HepG2 (cell line): ENCODE data around the gene IGF2BP1. TPM values are rescaled to one million over a fixed set of nuclear protein-coding genes. Genes with fewer than 3 reads are reported as not detected.

Source experiments
- CCAR2 ChIP-seq: fragments of 200-400 bp; formaldehyde crosslinking; optimal IDR thresholded peaks from 2 replicates; pipeline ENCODE3; 2018; ENCODE audit warnings: low read depth, mild to moderate bottlenecking, low read length, moderate library complexity
- CERS6 ChIP-seq: sonication (generic); formaldehyde crosslinking; IDR thresholded peaks from 2 replicates; pipeline ENCODE4 v1.5.0; 2020; ENCODE audit warnings: missing genetic modification reagents
- HMGA1 ChIP-seq: sonication (generic); formaldehyde crosslinking; conservative IDR thresholded peaks from 2 replicates; pipeline ENCODE4 v1.4.0; 2020; ENCODE audit warnings: missing genetic modification reagents
- MLX ChIP-seq: IDR thresholded peaks from 2 replicates; pipeline ENCODE4 v1.6.1; 2016
- PCBP2 ChIP-seq: fragments of 200-400 bp; formaldehyde crosslinking; optimal IDR thresholded peaks from 2 replicates; pipeline ENCODE3; 2018; ENCODE audit warnings: low read length, low read depth; ENCODE audit not compliant: poor library complexity, severe bottlenecking
- RBM22 ChIP-seq: fragments of 200-400 bp; formaldehyde crosslinking; optimal IDR thresholded peaks from 2 replicates; pipeline ENCODE3; 2017; ENCODE audit warnings: mild to moderate bottlenecking, low read length, moderate library complexity
- RORA ChIP-seq: sonication (generic); formaldehyde crosslinking; IDR thresholded peaks from 2 replicates; pipeline ENCODE4 v1.5.0; 2020; ENCODE audit warnings: mild to moderate bottlenecking, missing genetic modification reagents, moderate library complexity
- TAF15 ChIP-seq: fragments of 200-400 bp; formaldehyde crosslinking; IDR thresholded peaks from one replicate; pipeline ENCODE4 v1.6.1; 2018; ENCODE audit warnings: mild to moderate bottlenecking, low read depth, low read length; ENCODE audit not compliant: poor library complexity, severe bottlenecking
- TARDBP ChIP-seq: sonication (generic); formaldehyde crosslinking; IDR thresholded peaks from 2 replicates; pipeline ENCODE4 v1.8.0; 2022; ENCODE audit warnings: mild to moderate bottlenecking, missing genetic modification reagents
- U2AF1 ChIP-seq: fragments of 200-400 bp; formaldehyde crosslinking; optimal IDR thresholded peaks from 2 replicates; pipeline ENCODE3; 2017; ENCODE audit warnings: mild to moderate bottlenecking, low read depth, low read length
- YEATS4 ChIP-seq: sonication (generic); formaldehyde crosslinking; IDR thresholded peaks from 2 replicates; pipeline ENCODE4 v1.4.0; 2020; ENCODE audit warnings: missing genetic modification reagents, borderline replicate concordance
- ZBTB21 ChIP-seq: sonication (generic); formaldehyde crosslinking; IDR thresholded peaks from 2 replicates; pipeline ENCODE4 v1.4.0; 2020; ENCODE audit warnings: missing genetic modification reagents
- ZBTB3 ChIP-seq: sonication (generic); formaldehyde crosslinking; IDR thresholded peaks from 2 replicates; pipeline ENCODE4 v1.4.0; 2020; ENCODE audit warnings: low read depth, mild to moderate bottlenecking, moderate library complexity, missing genetic modification reagents, borderline replicate concordance
- ZFP36L1 ChIP-seq: sonication (generic); formaldehyde crosslinking; IDR thresholded peaks from 2 replicates; pipeline ENCODE4 v1.8.0; 2022; ENCODE audit warnings: mild to moderate bottlenecking, missing genetic modification reagents, moderate library complexity
- ZNF468 ChIP-seq: sonication (generic); formaldehyde crosslinking; IDR thresholded peaks from 2 replicates; pipeline ENCODE4 v1.8.0; 2022; ENCODE audit warnings: mild to moderate bottlenecking, moderate library complexity, missing genetic modification reagents
- ZNF569 ChIP-seq: sonication (generic); formaldehyde crosslinking; IDR thresholded peaks from 2 replicates; pipeline ENCODE4 v1.5.0; 2020; ENCODE audit warnings: mild to moderate bottlenecking, missing genetic modification reagents, moderate library complexity, borderline replicate concordance
- ZNF619 ChIP-seq: sonication (generic); formaldehyde crosslinking; IDR thresholded peaks from 2 replicates; pipeline ENCODE4 v1.4.0; 2020; ENCODE audit warnings: mild to moderate bottlenecking, missing genetic modification reagents
- ZNF710 ChIP-seq: sonication (generic); formaldehyde crosslinking; IDR thresholded peaks from 2 replicates; pipeline ENCODE4 v1.5.0; 2020; ENCODE audit warnings: mild to moderate bottlenecking, missing genetic modification reagents, borderline replicate concordance
- polyA plus RNA-seq, 8 experiments: library from polyadenylated mRNA; depleted of rRNA in 3 of 8; stranded (reverse) in 7 of 8; unstranded in 1 of 8; fragments of >200 nt; fragmentation: Illumina TruSeq in 4 of 8; extraction: Trizol in 4 of 8; gene quantifications; 2 replicates each; pipeline versions ENCODE4 v1.2.1 to v1.2.3, GENCODE V29; 2011 to 2016; ENCODE audit warnings: low read depth in 4 of 8, missing spikeins in 1 of 8, mixed read lengths in 1 of 8; ENCODE audit not compliant: insufficient read depth in 1 of 8
- total RNA-seq, 5 experiments: library from RNA; depleted of rRNA; stranded (reverse); fragments of >200 nt; fragmentation: Illumina TruSeq; extraction: Trizol; gene quantifications; 2 replicates each; pipeline ENCODE4 v1.2.3, GENCODE V29; 2016; ENCODE audit warnings: low read depth in 1 of 5
- TF ChIP-seq, protein P1 (sequence below): sonication (generic); formaldehyde crosslinking; IDR thresholded peaks from 2 replicates; pipeline ENCODE4 v1.5.0; 2020; ENCODE audit warnings: missing genetic modification reagents
- TF ChIP-seq, protein P2 (sequence below): sonication (generic); formaldehyde crosslinking; IDR thresholded peaks from 2 replicates; pipeline ENCODE4 v1.4.0; 2020; ENCODE audit warnings: missing genetic modification reagents
- TF ChIP-seq, protein P3 (sequence below): sonication (generic); formaldehyde crosslinking; IDR thresholded peaks from 2 replicates; pipeline ENCODE4 v1.5.0; 2020; ENCODE audit warnings: mild to moderate bottlenecking, low read depth, missing genetic modification reagents, borderline replicate concordance

Gene IGF2BP1
- total and polyA plus RNA-seq, 2 of the 13 experiments (the other 11 are each of a cell fraction or from before 2014, with no cell fraction given) = 29.7 to 75.1 TPM

- TF ChIP-seq ZNF619 (CRISPR knock-in tag) (0 out of 2 replicates have a peak, but pooled peaks have one; percentile 43), CERS6 (CRISPR knock-in tag) (0 out of 2 replicates have a peak, but pooled peaks have one; percentile 41), TAF15 (peak; percentile 93), ZBTB3 (CRISPR knock-in tag) (no peak), CCAR2 (no peak), ZNF569 (CRISPR knock-in tag) (no peak), MLX (no peak), ZBTB21 (CRISPR knock-in tag) (no peak), PCBP2 (no peak), U2AF1 (no peak), HMGA1 (no peak), RBM22 (peak; percentile 76), TARDBP (no peak; the same call in 1 of the 2 replicates), YEATS4 (CRISPR knock-in tag) (peak; percentile 66), ZNF710 (CRISPR knock-in tag) (no peak; the same call in 1 of the 2 replicates), ZFP36L1 (CRISPR knock-in tag) (peak; percentile 71; the same call in 1 of the 2 replicates), ZNF468 (CRISPR knock-in tag) (peak; percentile 93; the same call in 1 of the 2 replicates), RORA (CRISPR knock-in tag) (no peak)
- TF ChIP-seq, protein P1, sequence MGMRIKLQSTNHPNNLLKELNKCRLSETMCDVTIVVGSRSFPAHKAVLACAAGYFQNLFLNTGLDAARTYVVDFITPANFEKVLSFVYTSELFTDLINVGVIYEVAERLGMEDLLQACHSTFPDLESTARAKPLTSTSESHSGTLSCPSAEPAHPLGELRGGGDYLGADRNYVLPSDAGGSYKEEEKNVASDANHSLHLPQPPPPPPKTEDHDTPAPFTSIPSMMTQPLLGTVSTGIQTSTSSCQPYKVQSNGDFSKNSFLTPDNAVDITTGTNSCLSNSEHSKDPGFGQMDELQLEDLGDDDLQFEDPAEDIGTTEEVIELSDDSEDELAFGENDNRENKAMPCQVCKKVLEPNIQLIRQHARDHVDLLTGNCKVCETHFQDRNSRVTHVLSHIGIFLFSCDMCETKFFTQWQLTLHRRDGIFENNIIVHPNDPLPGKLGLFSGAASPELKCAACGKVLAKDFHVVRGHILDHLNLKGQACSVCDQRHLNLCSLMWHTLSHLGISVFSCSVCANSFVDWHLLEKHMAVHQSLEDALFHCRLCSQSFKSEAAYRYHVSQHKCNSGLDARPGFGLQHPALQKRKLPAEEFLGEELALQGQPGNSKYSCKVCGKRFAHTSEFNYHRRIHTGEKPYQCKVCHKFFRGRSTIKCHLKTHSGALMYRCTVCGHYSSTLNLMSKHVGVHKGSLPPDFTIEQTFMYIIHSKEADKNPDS (CRISPR knock-in tag) = no peak
- TF ChIP-seq, protein P2, sequence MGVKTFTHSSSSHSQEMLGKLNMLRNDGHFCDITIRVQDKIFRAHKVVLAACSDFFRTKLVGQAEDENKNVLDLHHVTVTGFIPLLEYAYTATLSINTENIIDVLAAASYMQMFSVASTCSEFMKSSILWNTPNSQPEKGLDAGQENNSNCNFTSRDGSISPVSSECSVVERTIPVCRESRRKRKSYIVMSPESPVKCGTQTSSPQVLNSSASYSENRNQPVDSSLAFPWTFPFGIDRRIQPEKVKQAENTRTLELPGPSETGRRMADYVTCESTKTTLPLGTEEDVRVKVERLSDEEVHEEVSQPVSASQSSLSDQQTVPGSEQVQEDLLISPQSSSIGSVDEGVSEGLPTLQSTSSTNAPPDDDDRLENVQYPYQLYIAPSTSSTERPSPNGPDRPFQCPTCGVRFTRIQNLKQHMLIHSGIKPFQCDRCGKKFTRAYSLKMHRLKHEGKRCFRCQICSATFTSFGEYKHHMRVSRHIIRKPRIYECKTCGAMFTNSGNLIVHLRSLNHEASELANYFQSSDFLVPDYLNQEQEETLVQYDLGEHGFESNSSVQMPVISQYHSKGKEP (CRISPR knock-in tag) = no peak
- TF ChIP-seq, protein P3, sequence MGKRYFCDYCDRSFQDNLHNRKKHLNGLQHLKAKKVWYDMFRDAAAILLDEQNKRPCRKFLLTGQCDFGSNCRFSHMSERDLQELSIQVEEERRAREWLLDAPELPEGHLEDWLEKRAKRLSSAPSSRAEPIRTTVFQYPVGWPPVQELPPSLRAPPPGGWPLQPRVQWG (CRISPR knock-in tag) = 0 out of 2 replicates have a peak, but pooled peaks have one; percentile 68
Measured at GRCh38 chr17:48997103-48997826, at the start of gene IGF2BP1 (continued).
